GM12865 (cell line): ENCODE measurements around the gene DIRAS3.
"Not testable (repeated sequence)": the region's sequence is repeated elsewhere in the genome, so short reads cannot be mapped to it uniquely, and the experiment has no call there.

Experiments
- DNase-seq: peaks from one replicate; pipeline ENCODE4 v3.0.0; 2010; ENCODE audit warnings: low read depth
- H3K4me3 ChIP-seq: 2 replicates; pipeline ENCODE4 v1.5.1; 2011; ENCODE audit warnings: mild to moderate bottlenecking, low read depth, low read length, control low read depth
- CTCF ChIP-seq: IDR thresholded peaks from 2 replicates; pipeline ENCODE4 v1.5.1; 2011; ENCODE audit warnings: low read length, control low read depth, low read depth, inconsistent platforms; ENCODE audit not compliant: insufficient read depth; ENCODE audit errors: missing control alignments

DIRAS3 gene

GRCh38 chr1:68011657-68012375 lies 38.6 kb downstream of the DIRAS3 start:
- no peak for TF ChIP-seq CTCF
- DNase-seq, result no peak
- H3K4me3 ChIP-seq, result no peak overlapping the region

- H3K4me3 ChIP-seq, result no peak overlapping the region
- TF ChIP-seq CTCF, result no peak
- no peak for DNase-seq
Measured at GRCh38 chr1:68010543-68010942, 39.9 kb downstream of the DIRAS3 start.

GRCh38 chr1:68010090-68010489 lies 40.3 kb downstream of the DIRAS3 start:
- TF ChIP-seq CTCF, result no peak
- DNase-seq, result no peak
- H3K4me3 ChIP-seq, result no peak overlapping the region

- not testable (repeated sequence) for DNase-seq, H3K4me3 ChIP-seq
Measured at GRCh38 chr1:68003626-68004025, 46.8 kb downstream of the DIRAS3 start.

GRCh38 chr1:68000191-68000590 lies 50.2 kb downstream of the DIRAS3 start:
- DNase-seq, result no peak
- no peak for TF ChIP-seq CTCF
- no peak overlapping the region for H3K4me3 ChIP-seq

- no peak for DNase-seq
- TF ChIP-seq CTCF, result no peak
- H3K4me3 ChIP-seq, result no peak overlapping the region
Measured at GRCh38 chr1:67997746-67998145, 52.7 kb downstream of the DIRAS3 start.
